Activated gamma-delta T cell treated with Interleukin-2 at 50 U/mL for 16 hours (primary cell): Measurements from ENCODE around the gene EXOC3L4.

ENCODE experiments used
- DNase-seq: peaks from one replicate; pipeline ENCODE4 v3.0.0-alpha.2; 2020

EXOC3L4 gene

DNA sequence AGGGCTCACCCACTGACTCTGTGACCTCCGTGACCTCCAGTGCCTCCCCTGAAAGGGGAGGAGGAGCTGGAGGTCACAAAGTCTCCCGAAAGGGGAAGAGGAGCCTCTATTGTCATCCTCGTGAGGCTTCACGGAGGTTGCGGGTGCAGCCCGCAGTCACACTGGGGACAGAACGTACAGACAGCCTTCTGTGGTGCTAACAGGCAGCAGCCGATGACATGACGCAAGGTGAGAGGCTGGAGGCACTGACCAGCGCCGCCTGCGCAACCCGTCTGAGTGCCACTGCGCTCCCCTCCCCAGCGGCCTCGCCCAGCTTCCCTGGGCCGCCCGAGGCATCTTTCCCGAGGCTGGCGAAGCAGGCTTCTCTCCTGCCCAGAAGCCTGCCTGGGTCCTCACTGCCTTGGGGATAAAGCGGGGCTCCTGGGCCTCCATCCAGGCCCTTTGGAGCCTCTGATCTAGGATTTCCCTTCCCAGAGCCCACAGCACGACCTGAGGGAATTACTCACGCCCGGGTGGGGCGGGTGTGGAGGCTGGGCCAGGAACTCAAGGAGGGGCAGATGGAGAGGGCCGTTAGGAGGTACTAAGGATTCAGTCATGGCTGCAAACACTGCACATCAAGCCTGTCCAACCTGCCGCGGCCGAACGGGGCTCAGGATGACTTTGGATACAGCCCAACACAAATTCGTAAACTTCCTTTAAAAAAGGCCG lies 22.8 kb upstream of the EXOC3L4 start:
- no peak for DNase-seq

DNA sequence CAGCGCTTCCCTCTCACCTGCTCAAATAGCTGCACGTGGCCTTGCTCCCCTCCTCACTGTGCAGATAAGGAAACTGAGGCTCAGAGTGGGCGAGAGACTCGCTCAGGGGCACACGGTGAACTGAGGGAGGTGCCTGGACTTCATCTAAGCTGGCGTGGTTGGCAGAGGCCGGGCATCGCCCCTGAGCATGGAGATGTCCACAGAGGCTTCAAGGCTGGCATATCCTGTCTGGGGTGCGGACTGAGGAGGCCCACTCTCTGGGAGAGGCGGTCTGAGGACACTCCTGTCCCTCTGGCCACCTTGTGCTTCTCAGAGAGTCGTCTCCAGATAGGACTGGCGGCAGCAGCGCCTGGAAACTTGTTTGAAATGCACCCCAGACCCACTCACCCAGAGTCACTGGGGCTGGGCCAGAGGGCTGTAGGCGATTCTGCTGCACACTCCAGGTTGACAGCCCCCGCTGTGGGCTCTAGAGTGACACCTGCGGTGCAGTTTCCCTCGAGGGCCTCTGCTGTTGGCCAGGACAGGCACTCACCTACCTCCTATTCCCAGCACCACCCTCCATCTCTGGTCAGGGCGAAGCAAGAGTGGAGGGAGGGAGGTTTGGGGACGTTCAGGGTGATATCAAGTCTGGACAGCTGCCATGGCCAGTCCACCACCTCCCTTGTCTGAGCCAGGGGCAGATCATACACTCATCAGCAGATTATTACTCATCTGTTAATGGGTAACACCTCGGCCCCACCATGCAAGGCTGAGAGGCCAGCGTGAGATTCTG lies 21.7 kb upstream of the EXOC3L4 start:
- DNase-seq = no peak

- DNase-seq = no peak
Observed at GRCh38 chr14:103073367-103073875, 21.1 kb upstream of the EXOC3L4 start.

DNA sequence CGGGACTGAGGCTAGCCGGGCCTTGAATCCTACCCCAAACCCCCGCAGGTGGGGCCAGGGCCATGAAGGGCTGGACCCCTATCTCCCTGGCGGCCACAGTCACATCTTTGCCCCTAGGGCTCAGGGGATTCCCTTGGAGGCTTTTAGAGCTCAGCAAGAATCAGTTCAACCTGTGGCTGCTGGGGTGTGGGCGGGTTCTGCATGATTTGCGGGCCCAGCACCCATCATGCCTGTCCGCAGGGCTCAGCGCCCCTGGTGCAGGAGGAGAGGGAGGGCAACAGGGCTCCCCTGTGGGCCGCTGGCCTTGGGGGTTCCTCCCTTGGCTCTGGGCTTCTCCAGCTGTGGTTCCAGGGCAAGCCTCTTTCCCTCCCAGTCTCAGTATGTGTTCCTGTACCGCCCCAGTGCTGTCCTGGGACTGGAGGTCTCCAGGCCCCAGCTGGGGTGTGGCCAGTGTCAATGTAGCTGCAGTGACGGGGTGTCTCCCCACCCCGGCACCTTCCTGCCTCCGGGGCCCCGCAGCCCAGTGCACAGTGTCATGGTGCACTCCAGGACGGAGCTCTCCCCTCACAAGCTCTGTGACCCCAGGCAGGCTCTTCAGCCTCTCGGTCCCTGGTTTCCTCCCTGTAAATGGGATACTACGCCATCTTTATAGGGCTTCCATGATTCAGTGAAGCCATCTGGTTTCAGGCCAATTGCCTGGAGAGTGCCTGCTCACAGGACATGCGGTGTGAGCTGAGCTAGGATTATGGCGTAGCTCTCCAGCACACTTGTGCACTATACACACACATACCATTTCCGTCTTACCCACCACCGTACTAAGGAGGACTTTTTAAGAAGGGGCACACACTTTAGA lies 20.4 kb upstream of the EXOC3L4 start:
- DNase-seq = no peak

GRCh38 chr14:103074729-103075367 lies 19.7 kb upstream of the EXOC3L4 start:
- DNase-seq = no peak

- DNase-seq = peak; percentile 67
Observed at GRCh38 chr14:103078420-103078749, 16.1 kb upstream of the EXOC3L4 start.

GRCh38 chr14:103078860-103079587 lies 15.5 kb upstream of the EXOC3L4 start:
- DNase-seq = no peak

- no peak for DNase-seq
Observed at GRCh38 chr14:103081951-103082350, 12.6 kb upstream of the EXOC3L4 start.

DNA sequence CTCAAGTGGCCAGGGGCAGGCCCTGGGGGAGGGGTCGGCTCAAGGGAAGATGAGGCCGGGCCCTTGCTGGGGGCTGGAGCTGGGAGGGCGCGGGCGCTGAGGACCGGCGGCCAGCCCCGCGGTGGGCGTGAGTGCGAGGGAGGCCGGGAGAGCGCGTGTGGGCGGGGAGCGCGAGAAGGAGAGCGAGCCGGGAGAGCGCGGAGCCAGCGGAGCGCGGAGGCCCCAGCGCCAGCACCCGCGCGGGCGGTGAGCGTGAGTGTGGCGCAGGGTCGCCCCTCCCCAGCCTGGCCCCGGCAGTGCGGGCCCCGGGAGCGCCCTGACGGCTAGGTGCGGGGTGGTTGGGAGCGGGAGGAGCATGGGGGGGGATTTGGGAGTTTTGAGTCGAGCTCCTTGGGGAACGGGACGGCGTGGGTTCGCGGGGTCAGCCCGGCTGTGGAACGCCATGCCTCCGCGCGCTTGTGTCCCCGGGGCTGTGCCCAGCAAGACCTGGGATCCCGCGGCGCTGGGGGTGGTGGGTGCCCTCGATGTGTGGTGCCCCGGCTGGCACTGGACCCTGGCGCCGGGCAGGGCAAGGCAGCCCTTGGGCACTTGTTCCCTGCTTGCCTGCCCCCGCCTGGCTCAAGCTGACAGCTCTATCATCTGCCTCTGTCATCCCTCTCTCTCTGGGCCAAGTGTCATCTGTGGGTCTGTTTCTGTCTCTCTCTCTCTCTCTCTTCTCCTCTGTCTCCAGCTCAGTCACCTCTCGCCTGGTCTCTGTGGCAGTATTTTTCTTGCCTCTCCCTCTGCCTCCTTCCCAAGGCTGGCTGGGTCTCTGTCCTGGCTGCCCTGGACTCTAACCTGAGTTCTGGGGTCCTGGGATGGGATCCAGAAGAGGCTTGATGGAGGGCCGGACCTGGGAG lies 10.3 kb upstream of the EXOC3L4 start, which contains the start of gene LBHD2:
TSS of gene LBHD2 (plus strand) at position 190 of the 899 bp plus-strand sequence. CDS start 1,803 bp downstream, outside the sequence.
- no peak for DNase-seq

DNA sequence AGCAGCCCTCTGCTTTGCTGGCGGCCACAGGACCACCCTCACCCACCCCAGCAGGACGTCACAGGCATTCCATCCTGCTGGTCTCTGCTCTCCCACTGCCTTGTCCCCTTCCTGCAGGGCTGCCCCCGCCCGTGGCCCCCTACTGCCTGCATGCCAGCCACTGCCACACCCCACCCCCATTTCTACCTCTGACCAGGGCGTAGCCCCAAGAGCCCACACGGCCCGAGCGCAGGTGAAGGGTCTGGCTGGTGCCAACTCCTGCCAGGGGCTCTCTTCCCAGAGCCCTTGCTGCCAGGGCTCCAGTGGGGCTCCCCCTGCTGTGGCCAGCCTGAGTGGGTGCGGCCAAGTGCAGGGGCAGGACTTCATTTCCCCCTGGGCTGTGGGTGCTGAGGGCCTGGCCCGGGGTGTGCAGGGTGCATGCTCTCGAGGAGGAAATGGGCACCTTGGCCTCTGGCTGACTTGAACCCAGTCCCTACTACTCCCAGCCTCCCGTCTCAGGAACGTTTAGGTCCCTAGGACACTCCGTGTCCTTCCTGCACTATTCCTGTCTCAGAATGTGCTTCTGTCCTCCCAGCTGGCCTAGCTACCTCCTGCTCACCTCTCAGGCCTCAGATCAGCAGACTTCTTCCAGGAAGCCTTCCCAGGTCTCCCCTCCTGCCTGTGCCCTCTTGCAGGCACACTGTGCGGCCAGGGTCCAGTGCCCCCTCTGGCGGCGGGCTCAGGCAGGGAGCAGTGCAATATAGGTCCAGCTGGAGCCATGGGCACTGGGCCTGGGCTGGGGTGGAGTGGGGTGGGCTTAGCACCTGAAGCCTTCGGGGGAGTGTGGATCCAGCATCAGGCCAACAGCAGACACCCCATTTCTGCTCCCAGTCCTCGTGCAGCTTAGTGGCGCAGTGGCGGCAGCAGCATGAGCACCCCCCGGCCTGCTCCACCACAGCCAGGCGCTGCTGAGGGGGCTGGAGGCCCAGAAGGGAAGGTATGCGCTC lies 9.1 kb upstream of the EXOC3L4 start:
- no peak for DNase-seq

DNA sequence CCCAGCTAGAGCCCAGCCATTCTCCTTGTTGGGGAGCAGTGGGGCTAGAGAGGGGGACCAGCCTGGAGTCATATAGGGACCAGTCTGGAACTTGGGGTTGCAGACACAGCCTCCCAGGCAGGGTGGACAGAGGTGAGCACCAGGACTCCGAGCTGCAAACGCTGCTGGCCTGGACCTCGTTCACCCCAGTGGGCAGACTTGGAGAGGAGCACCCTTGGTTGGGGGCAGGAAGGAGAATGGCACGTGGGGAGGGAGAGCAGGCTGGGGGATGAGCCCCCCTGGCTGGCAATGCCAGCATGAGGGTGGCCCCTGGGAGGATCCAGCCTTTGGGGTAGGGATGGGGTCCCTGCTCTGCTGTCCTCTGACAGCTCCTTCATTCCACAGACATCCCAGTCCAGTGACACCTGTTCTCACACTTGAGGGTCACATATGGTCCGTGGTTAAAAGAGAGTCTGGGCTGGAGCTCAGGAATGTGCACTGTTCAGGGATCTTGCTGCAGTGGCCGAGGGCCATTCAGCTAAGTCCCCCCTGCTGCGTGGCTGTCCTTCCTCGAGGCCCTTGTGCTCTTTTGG lies 7.7 kb upstream of the EXOC3L4 start:
- no peak for DNase-seq

DNA sequence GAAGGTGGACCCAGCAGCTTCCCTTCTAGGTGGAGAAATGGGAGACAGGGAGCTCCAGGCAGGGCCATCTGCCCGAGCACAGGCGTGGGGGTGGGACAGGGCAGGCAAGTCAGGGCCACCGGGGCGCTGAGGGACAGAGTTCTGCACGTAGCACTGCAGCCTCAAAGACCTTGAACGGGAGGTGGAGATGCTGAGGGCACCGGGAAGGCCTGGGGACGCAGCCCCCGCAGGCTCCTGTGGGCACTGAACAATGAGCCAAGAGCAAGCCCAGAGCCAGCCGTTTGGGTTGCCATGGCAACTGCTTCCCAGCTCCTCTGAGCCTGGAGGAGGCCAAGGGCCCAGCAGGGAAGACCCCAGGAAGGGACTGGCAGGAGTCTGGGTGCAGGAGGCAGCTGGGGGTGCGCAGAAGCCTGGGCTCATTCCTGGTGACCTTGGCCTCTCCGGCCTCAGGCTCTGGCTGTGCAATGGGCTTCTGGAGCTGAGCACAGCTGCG lies 7.1 kb upstream of the EXOC3L4 start:
- no peak for DNase-seq

DNA sequence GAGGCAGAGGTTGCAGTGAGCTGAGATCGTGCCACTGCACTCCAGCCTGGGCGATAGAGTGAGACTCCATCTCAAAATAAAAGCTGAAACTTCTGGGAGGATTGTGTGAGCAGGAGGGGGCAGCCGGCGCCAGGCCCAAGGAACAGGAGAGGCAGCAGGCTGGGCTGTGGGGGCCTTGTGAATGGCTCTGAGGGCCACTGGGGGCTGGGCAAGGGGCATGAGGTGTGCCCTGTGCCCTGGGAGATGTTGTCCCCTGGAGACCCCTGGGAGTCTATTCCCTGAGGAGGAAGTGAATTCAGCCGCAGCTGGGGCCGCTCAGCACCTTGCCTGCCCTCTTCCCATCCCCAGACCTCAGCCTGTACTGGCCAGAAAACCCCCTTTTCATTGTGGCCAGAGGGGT lies 5.6 kb upstream of the EXOC3L4 start:
- no peak for DNase-seq

GRCh38 chr14:103089386-103090335 lies 4.9 kb upstream of the EXOC3L4 start:
- no peak for DNase-seq

GRCh38 chr14:103090481-103091020 lies 4.0 kb upstream of the EXOC3L4 start:
- no peak for DNase-seq

- peak; percentile 75 for DNase-seq
Observed at GRCh38 chr14:103091041-103091882, 3.3 kb upstream of the EXOC3L4 start.

DNA sequence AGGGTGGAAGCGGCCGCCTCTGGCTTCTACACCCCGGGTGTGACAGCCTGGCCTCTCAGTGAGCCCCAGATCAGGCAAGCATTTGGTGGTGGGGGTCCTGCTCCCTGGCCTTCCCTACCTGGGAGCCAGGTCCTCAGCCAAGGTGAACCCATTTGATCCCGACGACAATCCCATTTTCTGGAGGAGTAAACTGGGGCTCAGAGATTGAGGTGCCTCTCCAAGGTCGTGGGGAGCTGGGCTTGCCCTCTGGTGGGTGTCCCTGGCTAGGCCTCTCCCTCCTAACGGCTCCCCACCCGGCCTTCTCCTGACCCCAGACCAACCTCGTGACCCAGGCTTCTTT lies 2.7 kb upstream of the EXOC3L4 start:
- DNase-seq = no peak
